Stimulated activated CD8-positive, alpha-beta memory T cell treated with anti-CD3 and anti-CD28 coated beads, Interleukin-7, amount 100 ng/mL, for 4 hours (primary cell): Measurements from ENCODE around the gene GDA.
"Not testable (repeated sequence)": the region's sequence is repeated elsewhere in the genome, so short reads cannot be mapped to it uniquely, and the experiment has no call there.

Source experiments
- DNase-seq, 2 donors: peaks; one replicate each; pipeline ENCODE4 v3.0.0-alpha.2; 2020; ENCODE audit warnings: low read depth in 2 of 2

GDA gene

GRCh38 chr9:72278959-72279358 lies 129.7 kb downstream of the GDA start:
- DNase-seq: no peak

DNA sequence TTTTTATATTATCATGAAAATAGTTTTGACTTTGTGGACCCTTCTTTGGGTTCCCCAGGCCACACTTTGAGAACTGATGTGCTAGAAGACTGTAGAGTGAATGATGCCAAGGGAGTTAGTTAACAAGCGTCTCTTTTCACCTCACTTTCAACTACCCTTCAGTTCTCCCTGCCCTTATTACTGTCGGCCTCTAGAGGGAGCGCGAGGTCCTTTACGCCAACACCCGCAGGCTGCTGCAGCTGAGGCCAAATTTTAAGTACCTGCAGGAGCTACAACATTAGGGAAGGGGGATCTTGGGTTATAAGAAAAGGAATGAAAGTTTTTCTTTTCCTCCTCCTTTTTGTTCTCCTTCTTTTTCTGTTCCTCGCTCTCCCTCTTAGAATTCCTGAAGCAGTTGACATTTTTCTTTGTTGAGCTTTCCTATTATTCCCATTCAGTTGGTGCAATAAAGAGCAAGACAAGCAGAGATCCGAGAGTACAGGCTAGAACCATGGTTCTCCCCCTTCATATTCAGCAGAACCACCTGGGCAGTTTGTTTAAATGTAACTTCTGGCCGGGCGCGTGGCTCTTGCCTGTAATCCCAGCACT lies 131.8 kb downstream of the GDA start:
- peak; percentile 39 to 47 for DNase-seq

DNA sequence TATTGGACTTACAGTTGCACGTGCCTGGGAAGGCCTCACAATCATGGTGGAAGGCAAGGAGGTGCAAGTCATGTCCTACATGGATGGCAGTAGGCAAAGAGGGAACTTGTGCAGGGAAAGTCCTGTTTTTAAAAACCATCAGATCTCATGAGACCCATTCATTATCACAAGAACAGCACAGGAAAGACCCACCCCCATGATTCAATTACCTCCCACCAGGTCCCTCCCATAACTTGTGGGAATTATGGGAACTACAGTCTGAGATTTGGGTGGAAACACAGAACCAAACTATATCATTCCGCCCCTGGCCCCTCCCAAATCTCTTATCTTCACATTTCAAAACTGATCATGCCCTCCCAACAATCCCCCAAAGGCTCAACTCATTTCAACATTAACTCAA lies 140.2 kb downstream of the GDA start:
- DNase-seq: no peak

GRCh38 chr9:72290311-72290710 lies 141.1 kb downstream of the GDA start:
- DNase-seq: no peak

- DNase-seq: not testable (repeated sequence)
Observed at GRCh38 chr9:72291576-72291975, 142.3 kb downstream of the GDA start.

- no peak for DNase-seq
Observed at GRCh38 chr9:72292256-72292682, 143.0 kb downstream of the GDA start.

GRCh38 chr9:72292874-72293607 lies 143.8 kb downstream of the GDA start:
- DNase-seq: no peak

DNA sequence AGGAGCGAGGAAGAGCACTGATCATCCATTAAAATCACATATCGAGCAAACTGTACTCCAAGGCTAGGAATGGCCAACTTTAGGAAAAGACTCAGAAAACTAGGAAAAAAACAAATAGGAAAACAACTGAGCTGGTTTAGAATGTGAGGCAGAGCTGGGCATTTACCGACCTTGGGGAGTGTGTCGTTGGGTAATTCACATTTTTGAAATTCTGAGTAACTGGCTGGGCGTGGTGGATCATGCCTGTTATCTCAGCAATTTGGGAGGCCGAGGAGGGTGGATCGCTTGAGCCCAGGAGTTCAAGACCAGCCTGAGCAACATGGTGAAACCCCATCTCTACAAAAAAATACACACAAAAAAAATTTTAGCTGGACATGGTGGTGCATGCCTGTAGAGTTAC lies 145.7 kb downstream of the GDA start:
- no peak for DNase-seq

GRCh38 chr9:72297516-72297915 lies 148.3 kb downstream of the GDA start:
- no peak for DNase-seq

GRCh38 chr9:72299017-72299603 lies 149.9 kb downstream of the GDA start:
- DNase-seq: no peak

GRCh38 chr9:72300873-72301272 lies 151.6 kb downstream of the GDA start:
- no peak for DNase-seq
